Measurements from ENCODE around the gene MAGI3.

The MAGI3 gene

GRCh38 chr1:113654883-113655282, 264.6 kb downstream of the MAGI3 start:
- peak in 1 of 51 donors; percentile 10 for DNase-seq

- DNase-seq, result no peak
Observed at GRCh38 chr1:113657126-113657525, 266.8 kb downstream of the MAGI3 start.

- DNase-seq, result no peak
Observed at GRCh38 chr1:113657556-113658063, 267.3 kb downstream of the MAGI3 start.

- peak in 2 of 51 donors; percentile 2 to 7 for DNase-seq
Observed at GRCh38 chr1:113659035-113659434, 268.7 kb downstream of the MAGI3 start.

- DNase-seq, result peak in 8 of 51 donors; percentile 1 to 37 (median 10)
Observed at GRCh38 chr1:113659556-113659955, 269.2 kb downstream of the MAGI3 start.

- peak in 10 of 51 donors; percentile 0 to 28 (median 13) for DNase-seq
Observed at GRCh38 chr1:113660088-113660487, 269.8 kb downstream of the MAGI3 start.

- DNase-seq, result no peak
Observed at GRCh38 chr1:113662101-113662500, 271.8 kb downstream of the MAGI3 start.

- no peak for DNase-seq
Observed at GRCh38 chr1:113663165-113663951, 273.0 kb downstream of the MAGI3 start.

GRCh38 chr1:113665071-113665470, 274.8 kb downstream of the MAGI3 start:
- DNase-seq, result no peak

GRCh38 chr1:113666126-113666525, 275.8 kb downstream of the MAGI3 start:
- DNase-seq, result no peak

- no peak for DNase-seq
Observed at GRCh38 chr1:113669988-113670387, 279.7 kb downstream of the MAGI3 start.

- no peak for DNase-seq
Observed at GRCh38 chr1:113670650-113671049, 280.3 kb downstream of the MAGI3 start.

- DNase-seq, result no peak
Observed at GRCh38 chr1:113672491-113672890, 282.2 kb downstream of the MAGI3 start.

- no peak for DNase-seq
Observed at GRCh38 chr1:113674591-113674990, 284.3 kb downstream of the MAGI3 start.

GRCh38 chr1:113675302-113675701, 285.0 kb downstream of the MAGI3 start:
- no peak for DNase-seq

GRCh38 chr1:113676524-113676923, 286.2 kb downstream of the MAGI3 start:
- DNase-seq, result no peak

GRCh38 chr1:113677250-113678158, 287.2 kb downstream of the MAGI3 start:
- peak in 1 of 51 donors; percentile 26 for DNase-seq

- no peak for DNase-seq
Observed at GRCh38 chr1:113678159-113678469, 287.8 kb downstream of the MAGI3 start.

- no peak for DNase-seq
Observed at GRCh38 chr1:113681596-113682337, 291.5 kb downstream of the MAGI3 start.

- DNase-seq, result no peak
Observed at GRCh38 chr1:113683384-113684152, 293.3 kb downstream of the MAGI3 start.

GRCh38 chr1:113684153-113684541, 293.8 kb downstream of the MAGI3 start:
- DNase-seq, result no peak

All from hypothalamus (tissue), 51 donors.